DOHH2 (cell line): ENCODE measurements around the gene SDHC.
"Not testable (repeated sequence)": the region's sequence is repeated elsewhere in the genome, so short reads cannot be mapped to it uniquely, and the experiment has no call there.

ENCODE experiments used
- CTCF ChIP-seq: fragments of 200-600 bp; sonication (generic); IDR thresholded peaks from one replicate; pipeline ENCODE4 v1.5.1; 2014; ENCODE audit warnings: antibody characterized with exemption, mild to moderate bottlenecking, low read depth, low read length; ENCODE audit not compliant: poor library complexity, severe bottlenecking
- EZH2phosphoT487 ChIP-seq: fragments of 200-600 bp; sonication (generic); IDR thresholded peaks from 2 replicates; pipeline ENCODE4 v1.6.1; 2017; ENCODE audit warnings: borderline replicate concordance, mild to moderate bottlenecking, antibody characterized with exemption, low read length, moderate library complexity, mixed read lengths

GRCh38 chr1:161409848-161410635 lies 95.9 kb downstream of the SDHC start:
- TF ChIP-seq CTCF, EZH2phosphoT487: not testable (repeated sequence)
